OCI-LY3 (cell line): ENCODE measurements around the gene GALNT1.

Experiments
- CTCF ChIP-seq: fragments of 200-600, 300-600 bp; sonication (generic); IDR thresholded peaks from 2 replicates; pipeline ENCODE4 v1.5.1; 2014; ENCODE audit warnings: antibody characterized with exemption, low read length, low read depth
- EZH2phosphoT487 ChIP-seq: fragments of 200-600 bp; shearing (Covaris generic); IDR thresholded peaks from 2 replicates; pipeline ENCODE4 v1.6.1; 2018; ENCODE audit warnings: antibody characterized with exemption, mixed run types, low read depth

DNA sequence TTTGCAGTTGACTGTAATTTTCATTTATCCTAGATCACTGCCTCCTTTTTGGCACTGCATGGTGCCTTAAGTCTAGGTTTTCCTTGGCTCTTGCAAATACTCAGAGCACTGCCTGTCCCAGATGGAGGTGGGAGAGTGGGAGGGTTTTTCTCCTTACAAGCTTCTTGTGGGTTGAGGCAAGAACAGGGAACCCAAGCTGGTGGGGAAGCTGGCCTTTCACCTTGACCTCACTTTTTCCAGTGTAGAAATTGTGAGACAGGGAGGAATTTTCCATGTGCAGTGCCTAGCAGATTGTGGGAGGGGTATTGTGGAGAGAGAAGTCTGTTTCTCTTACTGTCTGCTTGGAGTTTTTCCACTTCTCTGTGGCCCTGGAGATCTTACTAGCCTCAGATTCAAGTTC lies 21.5 kb downstream of the GALNT1 start:
- no peak for TF ChIP-seq CTCF
- TF ChIP-seq EZH2phosphoT487: no peak
